GM19324 (cell line): Measurements from ENCODE around the gene SPAAR.
"Not testable (repeated sequence)": the region's sequence is repeated elsewhere in the genome, so short reads cannot be mapped to it uniquely, and the experiment has no call there.

Experiments used
- ATAC-seq: cut with Tn5 transposase; IDR thresholded peaks from one replicate; pipeline ENCODE4 v1.9.1; 2021; ENCODE audit warnings: mild to moderate bottlenecking, moderate library complexity; ENCODE audit not compliant: unreplicated experiment, low FRiP score

The SPAAR gene, protein sequence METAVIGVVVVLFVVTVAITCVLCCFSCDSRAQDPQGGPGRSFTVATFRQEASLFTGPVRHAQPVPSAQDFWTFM

GRCh38 chr9:35909274-35909673 is at the start of gene SPAAR:
Gene SPAAR, plus strand, starts transcription at chr9:35909490. Its CDS starts 974 bp downstream, at chr9:35910464.
- ATAC-seq, result no peak

DNA sequence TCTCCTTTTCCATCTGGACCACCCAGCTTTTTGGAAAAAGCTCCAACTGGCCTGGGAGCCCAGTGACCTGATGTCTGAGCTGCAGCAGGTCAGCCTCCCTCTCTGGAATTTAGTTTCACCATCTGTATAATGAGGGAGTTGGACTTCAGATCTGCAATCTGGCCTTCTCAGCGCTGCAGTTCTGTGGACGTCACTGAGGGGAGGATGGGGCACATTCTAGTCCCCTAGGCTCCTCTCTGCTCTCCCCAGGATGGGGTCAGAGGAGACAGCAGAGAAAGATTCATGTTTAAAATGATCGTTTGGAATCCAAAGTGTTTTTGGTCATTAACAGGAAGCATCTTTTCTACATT is 49.3 kb upstream of the SPAAR start:
- ATAC-seq, result no peak

DNA sequence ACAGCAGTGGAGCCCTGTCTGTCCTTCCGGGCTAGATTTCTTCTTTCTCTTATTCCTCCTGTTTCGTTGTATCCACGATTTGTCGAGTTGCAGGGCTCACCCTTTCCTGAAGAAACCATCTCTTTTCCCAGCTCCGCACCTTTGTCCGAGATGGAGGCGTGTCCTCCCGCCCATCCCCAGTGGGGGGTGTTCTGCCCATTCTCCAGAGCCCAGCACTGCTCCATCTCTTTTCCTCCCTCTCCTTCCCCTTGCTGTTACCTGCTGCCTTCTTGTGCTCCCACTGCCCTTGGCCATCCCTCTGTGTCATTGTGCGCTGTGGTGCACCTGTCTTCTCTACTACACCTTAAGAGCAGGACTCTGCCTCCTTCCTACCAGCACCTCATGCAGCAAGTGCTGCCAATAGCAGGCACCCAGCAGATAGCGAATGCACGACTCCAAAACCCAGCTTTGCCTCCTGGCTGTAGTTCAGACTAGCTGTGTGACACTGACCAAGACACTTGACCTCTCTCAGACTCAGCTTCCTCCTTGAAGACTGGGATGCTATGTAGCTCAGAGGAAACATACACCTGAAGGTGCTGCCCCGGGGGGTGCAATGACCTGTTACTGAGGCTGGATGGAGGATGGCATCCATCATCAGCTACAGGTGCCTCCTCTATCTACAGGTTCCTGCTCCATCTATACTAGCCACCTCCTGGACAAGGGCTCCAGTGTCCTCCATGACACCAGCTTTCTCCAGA is 48.0 kb upstream of the SPAAR start:
- ATAC-seq, result no peak

GRCh38 chr9:35862328-35862727 is 47.0 kb upstream of the SPAAR start:
- no peak for ATAC-seq

- ATAC-seq, result no peak
Measured at GRCh38 chr9:35863583-35863982, 45.7 kb upstream of the SPAAR start.

GRCh38 chr9:35864695-35865255 is 44.5 kb upstream of the SPAAR start:
- no peak for ATAC-seq

DNA sequence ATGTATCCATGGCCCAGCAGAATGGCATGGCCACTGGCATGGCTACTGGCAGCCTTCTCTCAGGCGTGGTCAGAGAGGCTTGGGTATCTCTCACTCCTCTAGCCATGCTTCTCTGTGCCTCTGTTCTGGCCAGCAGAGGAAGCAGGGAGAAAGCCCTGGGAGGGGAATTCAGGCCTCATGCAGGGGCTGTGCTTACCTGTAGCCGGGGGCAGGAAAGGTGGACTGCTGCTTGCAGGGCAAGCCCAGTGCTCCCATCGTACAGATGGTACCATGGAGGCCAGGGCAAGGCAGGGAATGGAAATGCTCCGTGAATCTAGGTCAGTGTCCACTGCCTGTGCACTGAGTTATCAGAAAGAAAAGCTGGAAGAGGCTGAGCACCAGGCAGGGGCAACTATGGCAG is 41.8 kb upstream of the SPAAR start:
- ATAC-seq, result no peak

- no peak for ATAC-seq
Measured at GRCh38 chr9:35868933-35869332, 40.4 kb upstream of the SPAAR start.

GRCh38 chr9:35869621-35870216 is 39.6 kb upstream of the SPAAR start:
- ATAC-seq, result no peak

DNA sequence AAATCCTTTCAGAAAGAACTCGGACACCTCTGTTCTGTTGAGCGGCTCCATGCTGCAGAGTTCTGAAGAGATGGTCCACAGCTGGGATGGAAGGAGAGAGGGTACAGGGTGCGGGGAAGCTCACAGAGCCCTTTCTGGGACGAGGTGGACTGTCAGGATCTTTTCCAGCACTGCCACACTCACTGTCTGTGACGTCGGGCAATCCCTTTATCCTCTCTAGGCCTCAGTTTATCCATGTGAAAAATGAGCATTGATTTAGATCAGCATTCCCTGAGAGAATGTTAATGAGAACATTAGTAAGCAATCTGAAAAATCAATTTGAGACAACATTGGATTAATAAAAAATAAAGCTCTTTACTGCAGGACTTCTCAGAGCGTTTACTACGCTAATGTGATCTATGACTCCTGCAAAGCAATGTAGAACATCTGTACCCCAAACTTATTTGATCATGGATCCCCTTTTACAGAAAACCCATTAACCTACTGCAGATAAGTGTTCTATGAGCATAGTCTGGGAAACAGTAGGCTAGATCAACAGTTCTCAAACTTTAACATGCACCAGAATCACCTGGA is 38.9 kb upstream of the SPAAR start, which contains the start of gene OR13J1:
OR13J1 (minus strand) TSS at position 51 of the 573 bp plus-strand sequence; CDS start at position 51, 0 bp downstream.
- ATAC-seq, result no peak

DNA sequence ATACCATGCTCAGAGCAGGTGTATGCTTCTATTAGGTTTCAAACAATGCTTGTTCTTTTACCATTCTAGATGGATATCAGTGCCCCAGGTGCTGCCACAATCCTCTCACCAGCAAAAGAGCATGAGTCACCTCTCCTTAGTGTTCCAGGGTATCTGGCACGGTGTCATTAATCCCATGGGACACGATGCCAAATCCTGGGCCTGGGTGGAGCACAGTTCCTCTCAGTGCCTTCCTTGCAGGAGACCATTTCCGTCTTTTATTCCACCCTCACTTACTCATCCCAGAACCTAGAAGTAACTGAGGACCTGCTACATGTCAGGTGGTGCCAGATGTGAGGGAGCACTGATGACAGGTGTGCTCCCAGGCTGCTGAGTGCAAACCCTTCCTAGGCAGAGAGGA is 37.7 kb upstream of the SPAAR start:
- no peak for ATAC-seq

GRCh38 chr9:35872505-35872904 is 36.8 kb upstream of the SPAAR start:
- no peak for ATAC-seq

- no peak for ATAC-seq
Measured at GRCh38 chr9:35882263-35882848, 26.9 kb upstream of the SPAAR start.

GRCh38 chr9:35882996-35883395 is 26.3 kb upstream of the SPAAR start:
- ATAC-seq, result no peak

DNA sequence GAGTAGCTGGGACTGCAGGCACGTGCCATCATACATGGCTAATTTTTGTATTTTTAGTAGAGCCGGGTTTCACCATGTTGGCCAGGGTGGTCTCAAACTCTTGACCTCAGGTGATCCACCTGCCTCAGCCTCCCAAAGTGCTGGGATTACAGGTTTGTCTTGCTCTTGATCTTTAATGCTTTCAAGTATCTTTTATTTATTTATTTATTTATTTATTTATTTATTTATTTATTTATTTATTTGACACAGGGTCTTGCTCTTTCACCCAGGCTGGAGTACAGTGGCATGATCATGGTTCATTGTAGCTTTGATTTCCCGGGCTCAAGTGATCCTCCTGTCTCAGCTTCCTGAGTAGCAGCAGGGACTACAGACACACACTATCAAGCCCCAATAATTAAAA is 24.4 kb upstream of the SPAAR start:
- not testable (repeated sequence) for ATAC-seq

DNA sequence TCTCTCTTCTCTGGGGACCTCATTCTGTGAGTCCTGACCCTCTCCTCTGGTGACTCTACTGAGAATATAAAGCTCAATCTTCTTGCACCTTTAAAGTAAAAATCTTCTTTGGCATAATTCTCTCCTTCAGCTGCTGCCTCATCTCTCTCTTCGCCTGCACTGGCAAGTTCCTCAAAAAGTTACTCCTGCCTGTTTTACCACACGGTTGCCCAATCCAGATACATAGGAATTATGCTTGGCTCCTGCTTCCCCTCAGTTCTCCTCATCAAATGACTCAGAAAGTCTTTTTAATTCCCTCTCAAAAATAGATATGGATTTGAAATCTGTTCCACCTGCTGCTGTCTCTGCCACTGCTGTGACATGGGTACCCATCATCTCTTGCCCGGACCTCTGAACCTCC is 17.6 kb upstream of the SPAAR start:
- no peak for ATAC-seq

- ATAC-seq, result no peak
Measured at GRCh38 chr9:35892051-35892450, 17.2 kb upstream of the SPAAR start.

GRCh38 chr9:35896570-35896969 is 12.7 kb upstream of the SPAAR start:
- no peak for ATAC-seq

- not testable (repeated sequence) for ATAC-seq
Measured at GRCh38 chr9:35897376-35898099, 11.8 kb upstream of the SPAAR start.

DNA sequence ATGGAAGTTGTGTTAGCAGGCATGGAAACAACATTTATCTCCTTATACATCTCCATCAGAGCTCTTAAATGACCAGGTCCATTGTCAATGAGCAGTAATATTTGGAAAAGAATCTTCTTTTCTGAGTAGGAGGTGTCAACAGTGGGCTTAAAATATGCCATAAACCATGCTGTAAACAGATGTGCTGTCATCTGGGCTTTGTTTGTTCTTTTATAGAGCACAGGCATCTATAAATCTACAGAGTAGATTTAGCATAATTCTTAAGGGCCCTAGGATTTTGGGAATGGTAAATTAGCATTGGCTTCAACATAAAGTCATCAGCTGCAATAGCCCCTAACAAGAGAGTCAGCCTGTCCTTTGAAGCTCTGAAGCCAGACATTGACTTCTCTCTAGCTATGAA is 11.0 kb upstream of the SPAAR start:
- ATAC-seq, result no peak
